HG03175 (cell line): ENCODE measurements around the gene SPATA1.

Source experiments
- ATAC-seq: cut with Tn5 transposase; IDR thresholded peaks from one replicate; pipeline ENCODE4 v1.9.1; 2021; ENCODE audit warnings: mild to moderate bottlenecking, moderate library complexity; ENCODE audit not compliant: unreplicated experiment

The SPATA1 gene, protein sequence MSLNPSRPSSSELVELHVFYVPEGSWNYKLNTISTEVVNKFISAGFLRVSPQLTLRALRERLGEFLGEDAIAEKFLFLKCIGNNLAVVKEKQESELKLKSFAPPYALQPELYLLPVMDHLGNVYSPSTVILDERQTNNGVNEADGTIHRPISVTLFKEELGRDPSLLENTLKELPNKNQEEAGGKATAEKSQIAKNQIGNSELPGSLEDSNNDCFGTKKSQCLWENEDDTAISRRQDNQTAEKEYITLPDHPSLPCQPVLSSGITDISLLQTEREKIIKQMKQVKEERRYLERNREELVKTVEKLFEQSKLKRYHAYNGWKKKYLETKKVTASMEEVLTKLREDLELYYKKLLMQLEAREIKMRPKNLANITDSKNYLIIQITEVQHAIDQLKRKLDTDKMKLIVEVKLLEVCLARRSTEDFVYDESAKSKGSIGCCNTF

GRCh38 chr1:84506002-84506728 is at the start of gene SPATA1, which contains the start of gene GNG5:
TSS of gene SPATA1 (plus strand) at chr1:84506386. CDS start at chr1:84516360, 9,974 bp downstream.
TSS of gene GNG5 (minus strand) at chr1:84506581. CDS start at chr1:84506091, 490 bp downstream.
- peak; percentile 82 for ATAC-seq

- ATAC-seq = no peak
These were observed 44.1 kb upstream of the SPATA1 start for GRCh38 chr1:84462118-84462517.

GRCh38 chr1:84467298-84467697 is 38.9 kb upstream of the SPATA1 start:
- no peak for ATAC-seq

- no peak for ATAC-seq
These were observed 30.0 kb upstream of the SPATA1 start for GRCh38 chr1:84476225-84476624.

DNA sequence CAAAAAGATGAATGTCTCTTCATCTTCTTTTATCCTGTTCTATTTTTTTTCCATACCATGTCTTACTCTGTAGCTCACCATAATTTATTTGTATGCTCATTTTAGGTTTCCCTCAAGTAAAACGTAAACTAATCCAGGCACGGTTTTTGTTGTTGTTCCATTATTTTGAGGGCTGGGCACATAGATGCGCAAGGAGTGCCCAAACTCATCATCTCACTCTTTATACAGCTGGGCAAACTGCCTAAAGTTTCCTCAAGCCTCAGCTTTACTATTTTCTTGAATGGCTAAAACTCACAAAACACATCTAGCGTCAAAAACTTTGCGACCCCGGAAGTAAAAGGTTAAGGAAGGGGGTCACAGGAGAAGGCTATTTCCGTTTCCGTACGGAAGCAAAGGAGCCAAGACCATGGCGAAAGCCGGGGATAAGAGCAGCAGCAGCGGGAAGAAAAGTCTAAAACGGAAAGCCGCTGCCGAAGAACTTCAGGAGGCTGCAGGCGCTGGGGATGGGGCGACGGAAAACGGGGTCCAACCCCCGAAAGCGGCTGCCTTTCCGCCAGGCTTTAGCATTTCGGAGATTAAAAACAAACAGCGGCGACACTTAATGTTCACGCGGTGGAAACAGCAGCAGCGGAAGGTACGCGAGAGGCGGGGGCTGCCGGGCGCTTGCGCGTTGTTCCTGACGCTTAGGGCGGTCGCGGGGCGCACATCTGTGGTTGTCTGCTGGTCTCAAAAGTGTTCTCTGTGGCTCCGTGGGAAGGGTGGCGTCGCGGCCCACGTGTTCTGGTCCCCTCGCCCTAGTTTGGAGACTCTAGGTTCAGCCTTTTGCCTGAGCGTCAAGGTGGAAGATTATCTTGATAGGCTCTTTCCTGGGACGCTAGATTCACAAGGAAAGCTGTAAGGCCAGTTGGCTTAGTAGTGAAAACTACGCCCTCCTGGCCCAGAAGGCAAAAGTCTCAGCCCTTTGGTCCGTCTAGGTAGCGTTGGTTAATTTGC is 27.0 kb upstream of the SPATA1 start, which contains the start of gene RPF1:
Gene RPF1, plus strand, starts transcription at position 391 of the 993 bp plus-strand sequence. Its CDS starts 16 bp downstream, at position 407.
- ATAC-seq = peak; percentile 96

- no peak for ATAC-seq
These were observed 26.2 kb upstream of the SPATA1 start for GRCh38 chr1:84479998-84480397.

GRCh38 chr1:84480650-84481049 is 25.5 kb upstream of the SPATA1 start:
- ATAC-seq = no peak

GRCh38 chr1:84481317-84481716 is 24.9 kb upstream of the SPATA1 start:
- ATAC-seq = no peak

- ATAC-seq = no peak
These were observed 18.1 kb upstream of the SPATA1 start for GRCh38 chr1:84488107-84488506.

DNA sequence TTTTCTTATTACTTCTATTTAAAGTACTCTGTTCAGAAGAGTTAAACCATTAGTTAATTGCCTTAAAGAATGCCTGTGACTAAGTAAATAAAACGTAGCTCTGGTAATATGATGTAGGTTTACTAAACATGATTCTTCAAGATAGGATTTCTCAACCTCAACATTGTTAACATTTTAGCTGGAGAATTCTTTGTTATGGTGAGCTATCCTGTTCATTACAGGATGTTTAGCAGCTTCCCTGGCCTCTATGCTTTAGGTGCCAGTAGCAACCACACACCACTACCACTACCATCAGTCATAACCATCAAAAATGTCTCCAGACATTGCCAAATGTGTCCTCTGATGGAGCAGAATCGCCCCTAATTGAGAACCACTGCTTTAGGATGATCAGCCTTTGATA is 16.4 kb upstream of the SPATA1 start:
- no peak for ATAC-seq

GRCh38 chr1:84492726-84493125 is 13.5 kb upstream of the SPATA1 start:
- ATAC-seq = no peak

DNA sequence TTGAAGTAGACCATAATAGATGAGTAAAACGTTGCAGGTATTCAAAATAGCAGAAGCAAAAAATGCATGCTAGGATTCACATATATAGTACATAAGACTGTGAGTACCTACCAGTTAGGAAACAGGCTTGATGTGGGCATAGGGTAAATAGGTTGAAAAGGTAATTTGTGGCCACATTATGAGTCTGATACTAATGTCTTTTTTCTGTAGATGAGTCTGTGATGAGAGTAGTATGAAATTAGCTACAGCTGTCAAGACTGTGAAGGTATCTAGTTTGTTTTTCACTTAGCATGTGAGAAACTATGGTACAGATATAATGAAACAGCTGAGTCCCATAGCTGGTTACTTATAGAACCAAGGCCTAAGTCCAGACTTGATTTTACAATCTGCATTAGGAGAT is 12.4 kb upstream of the SPATA1 start:
- no peak for ATAC-seq

DNA sequence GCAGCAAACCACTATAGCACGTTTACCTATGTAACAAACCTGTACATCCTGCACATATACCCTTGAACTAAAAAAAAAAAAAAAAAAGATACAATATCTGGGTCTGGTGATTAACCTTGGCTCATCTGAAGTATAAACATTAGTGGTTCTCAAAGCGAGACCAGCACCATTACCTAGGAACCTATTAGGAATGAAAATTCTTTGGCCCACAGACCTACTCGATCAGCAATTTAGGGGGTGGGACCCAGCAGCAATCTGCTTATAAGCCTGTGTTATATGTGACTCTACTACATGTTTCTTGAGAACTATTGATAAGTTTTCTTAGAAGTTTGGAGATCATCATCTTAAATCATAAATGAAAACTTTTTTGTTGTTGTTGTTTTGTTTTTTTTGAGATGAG is 9.7 kb upstream of the SPATA1 start:
- ATAC-seq = no peak

GRCh38 chr1:84497631-84498275 is 8.4 kb upstream of the SPATA1 start:
- ATAC-seq = no peak

- no peak for ATAC-seq
These were observed 3.3 kb upstream of the SPATA1 start for GRCh38 chr1:84502927-84503326.

DNA sequence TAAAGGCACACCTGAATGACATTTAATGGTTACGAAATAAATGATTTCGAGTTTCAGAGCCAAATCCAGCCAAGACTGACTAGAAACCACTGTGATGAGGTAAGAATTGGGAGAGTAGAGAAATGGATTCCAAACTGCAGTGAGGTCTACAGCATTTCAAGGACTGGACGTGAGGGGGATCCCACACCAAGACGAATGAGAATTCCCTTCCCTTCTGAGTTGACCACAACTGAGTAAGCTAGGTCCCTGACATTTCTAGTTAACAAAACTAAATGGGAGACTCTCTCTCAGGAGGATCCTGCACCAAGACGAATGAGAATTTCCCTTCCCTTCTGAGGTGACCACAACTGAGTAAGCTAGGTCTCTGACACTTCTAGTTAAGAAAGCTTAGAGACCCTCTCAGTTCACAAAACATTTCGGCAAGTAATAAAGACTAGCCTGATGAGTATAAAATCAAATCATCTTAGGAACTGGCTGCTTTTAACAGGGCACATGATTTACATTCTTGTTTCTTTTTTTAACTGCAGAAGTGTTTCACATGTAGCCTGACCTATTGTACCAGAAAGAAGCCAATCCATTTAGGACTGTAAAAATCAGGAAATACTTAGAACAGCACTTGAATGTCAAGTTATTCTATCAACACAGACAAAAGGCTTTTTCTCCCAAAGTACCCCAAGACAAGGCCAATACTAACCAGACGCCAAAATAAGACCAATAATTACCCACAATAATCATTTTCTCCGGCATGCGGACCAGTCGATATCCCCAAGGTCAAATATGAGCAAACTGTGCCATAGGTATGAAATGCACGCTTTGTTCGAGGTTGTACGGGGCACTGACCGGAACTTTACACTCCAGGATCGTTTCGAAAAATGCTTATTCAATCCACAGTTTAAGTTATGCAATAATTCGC is 1.4 kb upstream of the SPATA1 start:
- no peak for ATAC-seq

DNA sequence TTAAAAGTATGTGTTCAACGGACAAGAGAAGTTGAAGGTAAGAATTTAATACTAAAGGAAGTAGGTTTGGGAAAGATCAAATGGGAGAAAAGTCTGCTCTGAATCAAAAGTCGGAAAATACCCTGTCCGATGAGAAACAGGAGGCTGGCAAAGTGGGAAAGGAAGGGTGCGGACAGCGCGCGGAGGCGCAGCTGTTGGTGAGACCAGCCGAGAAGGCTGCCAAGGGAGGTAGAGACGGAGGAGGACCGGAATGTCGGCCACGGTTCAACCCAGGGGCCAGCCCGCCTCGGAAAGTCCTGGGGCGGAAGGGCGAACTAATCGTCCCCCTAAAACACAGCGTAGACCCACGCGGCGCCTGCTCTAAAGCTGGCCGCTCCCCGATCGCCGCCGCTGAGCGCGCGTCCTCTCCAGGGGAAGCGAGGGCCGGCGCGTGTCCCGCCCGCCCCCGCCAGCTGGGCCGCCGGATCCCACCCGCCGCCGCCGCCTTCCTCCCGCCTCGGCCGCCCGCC is 639 bp upstream of the SPATA1 start:
- peak; percentile 37 for ATAC-seq

GRCh38 chr1:84506729-84507453 is 705 bp downstream of the SPATA1 start:
- no peak for ATAC-seq
